Stomach (tissue), 4 donors: Measurements from ENCODE around the gene CSNK1G1.

ENCODE experiments used
- EP300 ChIP-seq: sonication (generic); formaldehyde crosslinking; IDR thresholded peaks from one replicate; pipeline ENCODE4 v1.6.1; 2017; ENCODE audit warnings: antibody characterized with exemption
- POLR2A ChIP-seq, 4 donors: fragments of 450-650 bp; IDR thresholded peaks; one replicate each; pipeline ENCODE4 v1.6.1; 2016; ENCODE audit warnings: antibody characterized with exemption in 4 of 4, control low read depth in 2 of 4, mild to moderate bottlenecking in 1 of 4, moderate library complexity in 1 of 4
- TF ChIP-seq, protein P1 (sequence below), 7 experiments: fragments of 450-650 bp in 4 of 7; fragments of 200-600 bp in 3 of 7; sonication (generic) in 3 of 7; IDR thresholded peaks; one replicate each; pipeline ENCODE4 v1.5.1; 2016 to 2019; ENCODE audit warnings: antibody characterized with exemption in 7 of 7, control low read depth in 2 of 7, mild to moderate bottlenecking in 1 of 7

DNA sequence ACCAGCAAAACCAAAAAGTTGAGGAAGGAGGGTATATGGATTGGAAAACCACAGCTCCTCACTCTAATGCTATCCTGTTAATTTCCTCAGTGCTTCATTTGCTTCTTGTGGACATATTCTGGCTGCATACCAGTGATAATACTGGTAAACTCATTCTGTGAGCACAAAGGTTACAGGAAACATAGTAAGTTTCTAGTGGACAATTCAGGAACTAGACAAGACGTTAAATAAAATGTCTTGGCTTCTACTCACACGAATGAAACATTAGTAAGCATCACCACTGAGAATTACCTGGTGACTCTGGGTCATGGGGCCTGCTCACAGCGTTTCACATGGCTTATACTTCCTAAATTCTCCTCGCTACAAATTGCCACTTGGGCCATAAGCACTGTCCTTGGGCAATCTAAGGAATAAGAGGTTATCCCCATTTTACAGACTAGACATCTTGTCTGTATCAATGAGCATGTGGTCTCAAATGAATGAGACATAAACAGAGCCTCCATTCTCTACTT is 173.1 kb downstream of the CSNK1G1 start:
- TF ChIP-seq, protein P1, sequence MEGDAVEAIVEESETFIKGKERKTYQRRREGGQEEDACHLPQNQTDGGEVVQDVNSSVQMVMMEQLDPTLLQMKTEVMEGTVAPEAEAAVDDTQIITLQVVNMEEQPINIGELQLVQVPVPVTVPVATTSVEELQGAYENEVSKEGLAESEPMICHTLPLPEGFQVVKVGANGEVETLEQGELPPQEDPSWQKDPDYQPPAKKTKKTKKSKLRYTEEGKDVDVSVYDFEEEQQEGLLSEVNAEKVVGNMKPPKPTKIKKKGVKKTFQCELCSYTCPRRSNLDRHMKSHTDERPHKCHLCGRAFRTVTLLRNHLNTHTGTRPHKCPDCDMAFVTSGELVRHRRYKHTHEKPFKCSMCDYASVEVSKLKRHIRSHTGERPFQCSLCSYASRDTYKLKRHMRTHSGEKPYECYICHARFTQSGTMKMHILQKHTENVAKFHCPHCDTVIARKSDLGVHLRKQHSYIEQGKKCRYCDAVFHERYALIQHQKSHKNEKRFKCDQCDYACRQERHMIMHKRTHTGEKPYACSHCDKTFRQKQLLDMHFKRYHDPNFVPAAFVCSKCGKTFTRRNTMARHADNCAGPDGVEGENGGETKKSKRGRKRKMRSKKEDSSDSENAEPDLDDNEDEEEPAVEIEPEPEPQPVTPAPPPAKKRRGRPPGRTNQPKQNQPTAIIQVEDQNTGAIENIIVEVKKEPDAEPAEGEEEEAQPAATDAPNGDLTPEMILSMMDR (IDR thresholded peaks at IDR 0.05), result no peak
- TF ChIP-seq POLR2A (IDR thresholded peaks at IDR 0.05) (no peak), EP300 (no peak)
